Epithelial cell of esophagus (primary cell): ENCODE measurements around the gene PLXNB1.

Experiments used
- DNase-seq: peaks from one replicate; pipeline ENCODE4 v3.0.0; 2010; ENCODE audit warnings: low read depth
- H3K4me3 ChIP-seq: 2 replicates; pipeline ENCODE4 v1.5.1; 2011; ENCODE audit warnings: mild to moderate bottlenecking, low read length, control low read depth
- CTCF ChIP-seq: IDR thresholded peaks from 2 replicates; pipeline ENCODE4 v1.5.1; 2011; ENCODE audit warnings: low read depth, mild to moderate bottlenecking, low read length, control low read depth, inconsistent platforms; ENCODE audit not compliant: insufficient read depth; ENCODE audit errors: missing control alignments

The PLXNB1 gene

GRCh38 chr3:48367201-48367600 is 62.7 kb downstream of the PLXNB1 start:
- DNase-seq: no peak
- no peak overlapping the region for H3K4me3 ChIP-seq
- no peak for TF ChIP-seq CTCF

DNA sequence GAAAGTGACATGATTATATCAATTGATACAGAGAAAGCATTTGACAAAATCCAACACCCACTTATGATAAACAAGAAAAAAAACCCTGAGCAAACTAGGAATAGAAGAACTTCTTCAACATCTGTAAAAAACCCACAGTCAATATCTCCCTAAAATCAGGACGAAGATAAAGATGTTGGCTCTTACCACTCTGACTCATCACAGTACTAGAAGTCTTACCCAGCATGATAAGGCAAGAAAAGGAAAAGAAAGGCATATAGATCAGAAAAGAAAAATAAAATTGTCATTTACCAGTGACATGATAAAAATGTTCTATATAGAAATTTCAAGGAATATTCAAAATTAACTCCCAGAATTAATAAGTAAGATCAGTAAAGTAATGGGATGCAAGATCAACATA is 65.0 kb downstream of the PLXNB1 start:
- TF ChIP-seq CTCF: no peak
- H3K4me3 ChIP-seq: no peak overlapping the region
- no peak for DNase-seq

DNA sequence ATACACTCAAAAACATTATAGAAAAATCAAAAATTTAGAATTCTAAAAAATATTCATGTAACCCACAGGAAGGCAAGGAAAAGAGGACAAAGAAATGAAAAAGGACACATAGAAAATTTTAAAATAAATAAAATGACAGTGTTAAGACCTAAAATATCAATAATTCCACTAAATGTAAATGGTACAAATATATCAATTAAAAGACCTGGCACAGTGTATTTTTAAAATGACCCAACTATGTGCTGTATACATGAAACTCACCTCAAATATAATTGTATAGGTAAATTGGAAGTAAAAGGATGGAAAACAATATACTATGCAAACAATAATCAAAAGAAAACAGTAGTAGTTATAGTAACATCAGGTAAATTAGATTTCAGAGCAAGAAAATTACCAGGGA is 68.0 kb downstream of the PLXNB1 start:
- H3K4me3 ChIP-seq: no peak overlapping the region
- DNase-seq: no peak
- no peak for TF ChIP-seq CTCF

GRCh38 chr3:48356419-48356818 is 73.5 kb downstream of the PLXNB1 start:
- TF ChIP-seq CTCF: no peak
- no peak overlapping the region for H3K4me3 ChIP-seq
- DNase-seq: peak; percentile 21

GRCh38 chr3:48353987-48354386 is 75.9 kb downstream of the PLXNB1 start:
- DNase-seq: no peak
- no peak for TF ChIP-seq CTCF
- no peak overlapping the region for H3K4me3 ChIP-seq
